HCT116 (cell line): ENCODE measurements around the gene CENPP.

Experiments
- ATF3 ChIP-seq: IDR thresholded peaks from 2 replicates; pipeline ENCODE4 v1.6.1; 2012
- CBX3 ChIP-seq: IDR thresholded peaks from 2 replicates; pipeline ENCODE4 v1.6.1; 2012; ENCODE audit warnings: low read depth
- CEBPB ChIP-seq: IDR thresholded peaks from 2 replicates; pipeline ENCODE4 v1.6.1; 2012; ENCODE audit warnings: low read depth
- CTCF ChIP-seq, 3 experiments: fragments of 200-600 bp in 1 of 3; sonication (generic) in 1 of 3; IDR thresholded peaks in 2 of 3; conservative IDR thresholded peaks in 1 of 3; 2 replicates each; pipeline ENCODE4 v1.5.1; 2012 to 2017; ENCODE audit warnings: low read depth in 2 of 3, low read length in 2 of 3, antibody characterized with exemption in 1 of 3, borderline replicate concordance in 1 of 3, control low read depth in 1 of 3, mild to moderate bottlenecking in 1 of 3, mixed read lengths in 1 of 3, mixed run types in 1 of 3, moderate library complexity in 1 of 3; ENCODE audit not compliant: insufficient read depth in 1 of 3
- ELF1 ChIP-seq: IDR thresholded peaks from 2 replicates; pipeline ENCODE4 v1.6.1; 2012; ENCODE audit warnings: low read depth, borderline replicate concordance
- EZH2phosphoT487 ChIP-seq: fragments of 200-600 bp; IDR thresholded peaks from 2 replicates; pipeline ENCODE4 v1.6.1; 2018; ENCODE audit warnings: antibody characterized with exemption, borderline replicate concordance
- FOSL1 ChIP-seq: IDR thresholded peaks from 2 replicates; pipeline ENCODE4 v1.6.1; 2012; ENCODE audit warnings: low read depth
- POLR2A ChIP-seq: IDR thresholded peaks from 2 replicates; pipeline ENCODE4 v1.7.0; 2011; ENCODE audit warnings: borderline replicate concordance; ENCODE audit not compliant: insufficient read depth, insufficient read length; ENCODE audit errors: extremely low read depth
- POLR2AphosphoS5 ChIP-seq: IDR thresholded peaks from 2 replicates; pipeline ENCODE4 v1.6.1; 2011; ENCODE audit warnings: mild to moderate bottlenecking, low read depth, low read length, moderate library complexity
- RAD21 ChIP-seq: IDR thresholded peaks from 2 replicates; pipeline ENCODE4 v1.6.1; 2012; ENCODE audit warnings: low read depth, mild to moderate bottlenecking
- REST ChIP-seq: IDR thresholded peaks from 2 replicates; pipeline ENCODE4 v1.6.1; 2012; ENCODE audit warnings: low read depth
- SP1 ChIP-seq: IDR thresholded peaks from 2 replicates; pipeline ENCODE4 v1.6.1; 2012; ENCODE audit warnings: low read depth
- ZNF274 ChIP-seq: fragments of 200-500 bp; sonication (Bioruptor generic); IDR thresholded peaks from 2 replicates; pipeline ENCODE4 v1.6.1; 2014; ENCODE audit warnings: mild to moderate bottlenecking, low read depth, low read length, inconsistent platforms

- no peak for TF ChIP-seq POLR2A
- TF ChIP-seq ZNF274: no peak
- TF ChIP-seq ATF3: no peak
- TF ChIP-seq CTCF (IDR thresholded peaks at IDR 0.05 in 2 of 3, conservative IDR thresholded peaks at IDR 0.05 in 1 of 3; ENCODE audit: borderline replicate concordance in 1 of 3, insufficient read depth in 1 of 3, low read depth in 2 of 3, low read length in 2 of 3): no peak
- no peak for TF ChIP-seq SP1
- no peak for TF ChIP-seq CBX3
- TF ChIP-seq RAD21: no peak
- no peak for TF ChIP-seq EZH2phosphoT487
- no peak for TF ChIP-seq POLR2AphosphoS5
- no peak for TF ChIP-seq FOSL1
- TF ChIP-seq CEBPB: no peak
- TF ChIP-seq REST: no peak
- TF ChIP-seq ELF1: no peak
Measured at GRCh38 chr9:92516521-92516920, 190.8 kb downstream of the CENPP start.
